Activated naive CD8-positive, alpha-beta T cell treated with anti-CD3 and anti-CD28 coated beads, Interleukin-2, amount 10 ng/mL, durations not matched to agents 7 days and 5 days (primary cell): ENCODE data around the gene DIP2B. TPM values are rescaled to one million over a fixed set of nuclear protein-coding genes. Genes with fewer than 3 reads are reported as not detected.
"Not testable (repeated sequence)": the region's sequence is repeated elsewhere in the genome, so short reads cannot be mapped to it uniquely, and the experiment has no call there.

Experiments
- ATAC-seq: fragments of 150-1000 bp; cut with Tn5 transposase; one replicate; pipeline ENCODE4 v1.10.0; 2021; ENCODE audit warnings: low read depth, moderate library complexity
- POLR2A ChIA-PET: fragments of 350-600 bp; sonication (Branson Sonifier 250); formaldehyde crosslinking; loops from one replicate; lab custom pipeline; 2021; ENCODE audit warnings: antibody characterized with exemption; lab: Charles Lee
- DNase-seq: peaks from one replicate; pipeline ENCODE4 v3.0.0; 2021
- H3K27ac Mint-ChIP-seq: one replicate; pipeline ENCODE4 v1.8.0; 2022; ENCODE audit warnings: mild to moderate bottlenecking, mixed read lengths
- H3K27me3 Mint-ChIP-seq: one replicate; pipeline ENCODE4 v1.8.0; 2022; ENCODE audit warnings: mild to moderate bottlenecking, moderate library complexity, mixed read lengths
- H3K36me3 Mint-ChIP-seq: one replicate; pipeline ENCODE4 v1.8.0; 2021; ENCODE audit warnings: mild to moderate bottlenecking, mixed read lengths
- H3K4me1 Mint-ChIP-seq: one replicate; pipeline ENCODE4 v1.8.0; 2021; ENCODE audit warnings: mixed read lengths
- H3K4me3 Mint-ChIP-seq: one replicate; pipeline ENCODE4 v1.8.0; 2022; ENCODE audit warnings: mild to moderate bottlenecking, moderate library complexity, mixed read lengths
- H3K9me3 Mint-ChIP-seq: one replicate; pipeline ENCODE4 v1.8.0; 2021; ENCODE audit warnings: mixed read lengths
- total RNA-seq, 2 experiments: library from RNA; stranded (reverse); gene quantifications; one replicate each; pipeline ENCODE4 v1.2.3, GENCODE V29; 2021

Gene DIP2B
- total RNA-seq, 2 experiments from 2014 or later, result 19.5 to 21.3 TPM

GRCh38 chr12:50747817-50748216 is 243.0 kb downstream of the DIP2B start:
- Mint-ChIP-seq H3K4me3 (no peak overlapping the region), H3K36me3 (peaks cover 16% of the 10 kb centered on the region), H3K9me3 (no peaks in the 10 kb centered on the region), H3K27ac (no peak overlapping the region), H3K4me1 (no peaks in the 10 kb centered on the region), H3K27me3 (no peaks in the 10 kb centered on the region)
- DNase-seq, result no peak
- no peak for ATAC-seq
- POLR2A ChIA-PET, result no interaction called here

DNA sequence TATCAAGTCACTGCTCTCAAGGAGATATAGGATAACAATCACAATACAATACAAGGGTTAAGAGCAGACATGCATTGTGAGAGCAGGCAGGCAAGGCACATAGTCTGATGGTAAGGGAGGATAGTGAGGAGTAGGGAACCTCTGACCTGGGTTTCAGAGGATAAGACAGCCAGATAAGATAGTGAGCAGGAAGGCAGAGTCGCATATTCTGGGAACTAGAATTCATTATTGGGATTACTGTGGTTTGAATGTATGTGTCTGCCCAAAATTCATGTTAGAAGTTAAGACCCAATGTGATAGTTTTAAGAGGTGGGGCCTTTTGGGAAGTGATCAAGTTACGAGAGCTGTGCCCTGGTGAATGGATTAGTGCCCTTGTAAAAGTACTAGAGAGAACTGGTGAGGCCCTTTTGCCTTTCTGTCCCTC is 244.7 kb downstream of the DIP2B start:
- no peak for DNase-seq
- H3K27me3 Mint-ChIP-seq, result no peaks in the 10 kb centered on the region
- ATAC-seq, result no peak
- peak overlapping the region; percentile 36 for H3K27ac Mint-ChIP-seq
- no peak overlapping the region for H3K4me3 Mint-ChIP-seq
- H3K9me3 Mint-ChIP-seq, result no peaks in the 10 kb centered on the region
- no peaks in the 10 kb centered on the region for H3K4me1 Mint-ChIP-seq
- peaks cover 11% of the 10 kb centered on the region for H3K36me3 Mint-ChIP-seq
- POLR2A ChIA-PET, result no interaction called here

DNA sequence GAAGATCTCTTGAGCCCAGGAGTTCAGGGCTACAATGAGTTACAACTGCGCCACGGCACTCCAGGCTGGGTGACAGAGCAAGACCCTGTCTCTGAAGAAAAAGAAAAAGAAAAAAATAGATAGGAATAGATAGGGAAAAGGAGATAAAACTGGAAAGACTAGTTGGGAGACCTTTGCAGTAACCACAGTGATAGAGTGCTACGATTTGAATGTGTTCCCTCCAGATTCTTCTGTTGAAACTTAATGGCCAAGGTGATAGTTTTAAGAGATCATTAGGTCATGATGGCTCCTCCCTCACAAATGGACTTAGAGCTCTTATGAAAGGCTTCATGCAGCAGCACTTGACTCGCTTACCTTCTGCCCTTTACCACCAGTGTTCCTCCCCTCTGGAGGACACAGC is 245.6 kb downstream of the DIP2B start:
- Mint-ChIP-seq H3K27ac (no peak overlapping the region), H3K36me3 (peaks cover 10% of the 10 kb centered on the region), H3K27me3 (no peaks in the 10 kb centered on the region), H3K4me3 (no peak overlapping the region), H3K9me3 (no peaks in the 10 kb centered on the region), H3K4me1 (no peaks in the 10 kb centered on the region)
- DNase-seq, result no peak
- POLR2A ChIA-PET, result no interaction called here
- ATAC-seq, result no peak

DNA sequence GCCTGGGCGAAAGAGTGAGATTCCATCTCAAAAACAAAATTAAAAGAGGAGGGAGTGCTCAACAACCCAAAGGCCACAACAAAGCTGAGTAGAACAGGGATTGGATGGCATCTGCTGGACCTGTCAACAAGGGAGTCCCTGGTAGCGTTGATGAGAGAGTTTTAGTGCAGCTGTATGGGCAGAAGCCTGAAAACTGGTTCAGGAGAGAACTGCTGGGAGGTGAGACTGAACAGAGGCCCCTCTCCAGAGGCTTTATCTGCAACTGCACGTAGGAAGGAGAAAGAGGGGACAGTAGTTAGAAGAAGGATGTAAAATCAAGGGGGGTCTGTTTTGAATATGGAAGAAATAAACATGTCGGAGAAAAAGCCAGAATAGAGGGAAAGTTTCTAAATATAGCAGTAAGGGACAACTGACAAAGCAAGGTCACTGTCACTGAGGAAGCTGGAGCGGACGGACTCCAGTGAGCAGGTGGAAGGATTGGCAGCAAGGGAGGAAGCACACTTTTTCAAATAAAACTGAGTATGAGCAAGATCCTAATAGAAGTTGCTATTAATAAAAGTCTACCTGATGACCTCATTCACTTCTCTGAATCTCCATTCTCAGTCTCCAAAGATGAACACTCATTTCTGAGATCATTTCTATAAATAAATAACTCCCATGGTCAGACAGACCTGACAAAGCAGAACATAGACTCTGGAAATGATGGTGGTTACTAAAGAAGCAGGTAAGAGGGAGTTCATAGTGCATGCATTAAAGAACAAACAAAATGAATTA is 247.3 kb downstream of the DIP2B start:
- H3K27me3 Mint-ChIP-seq, result no peaks in the 10 kb centered on the region
- no peaks in the 10 kb centered on the region for H3K9me3 Mint-ChIP-seq
- DNase-seq, result no peak
- peaks cover 8% of the 10 kb centered on the region for H3K36me3 Mint-ChIP-seq
- peaks cover 3% of the 10 kb centered on the region for H3K4me1 Mint-ChIP-seq
- ATAC-seq, result no peak
- POLR2A ChIA-PET, result no interaction called here
- H3K27ac Mint-ChIP-seq, result no peak overlapping the region
- no peak overlapping the region for H3K4me3 Mint-ChIP-seq

- ATAC-seq (no peak), DNase-seq (no peak)
- no peaks in the 10 kb centered on the region for H3K9me3 Mint-ChIP-seq
- peaks cover 3% of the 10 kb centered on the region for H3K4me1 Mint-ChIP-seq
- no peak overlapping the region for H3K4me3 Mint-ChIP-seq
- no peaks in the 10 kb centered on the region for H3K27me3 Mint-ChIP-seq
- no peak overlapping the region for H3K27ac Mint-ChIP-seq
- POLR2A ChIA-PET, result interaction anchor here (1.0 kb wide), 1 partner anchor 11 kb away, joined by 3 read pairs; no protein-coding TSS in a partner anchor
- peaks cover 7% of the 10 kb centered on the region for H3K36me3 Mint-ChIP-seq
These were observed 248.5 kb downstream of the DIP2B start for GRCh38 chr12:50753232-50753769.

- Mint-ChIP-seq H3K27me3 (no peaks in the 10 kb centered on the region), H3K4me1 (peaks cover 19% of the 10 kb centered on the region), H3K9me3 (no peaks in the 10 kb centered on the region), H3K36me3 (peaks cover 2% of the 10 kb centered on the region), H3K4me3 (peak within 1 kb of the TSS; percentile 91), H3K27ac (peak within 1 kb of the TSS; percentile 94)
- peak; percentile 94 for DNase-seq
- peak; percentile 82 for ATAC-seq
- POLR2A ChIA-PET, result interaction anchor here (0.6 to 2.6 kb wide), 19 partner anchors 10 to 1488 kb away, joined by 3 to 21 read pairs (median 5); partner anchors contain the start of genes CSRNP2, DAZAP2, DIP2B and SLC11A2
These were observed 259.0 kb downstream of the DIP2B start, which contains the start of gene ATF1 for GRCh38 chr12:50763639-50764285. TSS of gene ATF1 (plus strand) at chr12:50764101. CDS start at chr12:50780146, 16,045 bp downstream.

- POLR2A ChIA-PET, result interaction anchor here (0.6 to 2.6 kb wide), 19 partner anchors 10 to 625 kb away, joined by 3 to 21 read pairs (median 5); partner anchors contain the start of genes CSRNP2, DAZAP2, DIP2B and SLC11A2
These were observed 259.7 kb downstream of the DIP2B start for GRCh38 chr12:50764286-50765094.

GRCh38 chr12:50765095-50765911 is 260.5 kb downstream of the DIP2B start:
- Mint-ChIP-seq H3K27me3 (no peaks in the 10 kb centered on the region), H3K4me3 (peak overlapping the region; percentile 91), H3K27ac (peak overlapping the region; percentile 94), H3K9me3 (no peaks in the 10 kb centered on the region), H3K36me3 (peaks cover 7% of the 10 kb centered on the region), H3K4me1 (peaks cover 19% of the 10 kb centered on the region)
- POLR2A ChIA-PET, result interaction anchor here (0.5 to 2.6 kb wide), 16 partner anchors 9 to 1265 kb away, joined by 3 to 21 read pairs (median 5); partner anchors contain the start of genes DAZAP2, DIP2B, SLC11A2 and SMAGP
- DNase-seq (no peak), ATAC-seq (peak; percentile 7)

More at GRCh38 chr12:50764286-50765094, 259.7 kb downstream of the DIP2B start:
- ATAC-seq (peak; percentile 65), DNase-seq (peak; percentile 84)
- Mint-ChIP-seq H3K4me1 (peaks cover 19% of the 10 kb centered on the region), H3K27ac (peak overlapping the region; percentile 94), H3K4me3 (peak overlapping the region; percentile 91), H3K27me3 (no peaks in the 10 kb centered on the region), H3K36me3 (peaks cover 4% of the 10 kb centered on the region), H3K9me3 (no peaks in the 10 kb centered on the region)

GRCh38 chr12:50768391-50768790 is 263.6 kb downstream of the DIP2B start:
- Mint-ChIP-seq H3K4me1 (peaks cover 9% of the 10 kb centered on the region), H3K4me3 (no peak overlapping the region), H3K27me3 (no peaks in the 10 kb centered on the region), H3K36me3 (peaks cover 25% of the 10 kb centered on the region), H3K9me3 (peaks cover 4% of the 10 kb centered on the region), H3K27ac (no peak overlapping the region)
- ATAC-seq (no peak), DNase-seq (no peak)
- POLR2A ChIA-PET, result interaction anchor here (0.7 to 1.3 kb wide), 2 partner anchors 158 to 259 kb away, joined by 3 read pairs; no protein-coding TSS in a partner anchor

DNA sequence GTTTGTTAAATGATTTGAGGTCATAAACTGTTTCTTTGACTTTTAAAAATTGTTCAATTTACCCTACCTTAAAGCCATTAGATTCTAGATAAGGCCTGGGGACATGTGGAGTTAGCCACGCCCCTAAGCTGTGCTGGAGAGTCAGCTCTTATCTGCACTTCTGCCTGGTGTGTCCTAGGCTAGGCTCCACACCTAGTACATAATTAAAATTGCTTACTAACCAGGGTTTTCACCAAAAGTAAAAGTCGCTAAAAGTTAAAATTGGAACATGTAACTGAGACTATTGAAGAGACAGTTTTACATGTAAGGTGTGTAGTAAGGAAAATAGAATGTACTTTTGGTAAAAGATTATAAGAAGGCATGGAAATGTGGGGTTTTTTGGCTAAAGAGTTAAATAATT is 264.0 kb downstream of the DIP2B start:
- not testable (repeated sequence) for ATAC-seq, H3K9me3 Mint-ChIP-seq, H3K4me1 Mint-ChIP-seq, H3K27me3 Mint-ChIP-seq, DNase-seq, H3K4me3 Mint-ChIP-seq, H3K27ac Mint-ChIP-seq
- peaks cover 28% of the 10 kb centered on the region for H3K36me3 Mint-ChIP-seq
- POLR2A ChIA-PET, result interaction anchor here (1.3 kb wide), 1 partner anchor 259 kb away, joined by 3 read pairs; no protein-coding TSS in a partner anchor

DNA sequence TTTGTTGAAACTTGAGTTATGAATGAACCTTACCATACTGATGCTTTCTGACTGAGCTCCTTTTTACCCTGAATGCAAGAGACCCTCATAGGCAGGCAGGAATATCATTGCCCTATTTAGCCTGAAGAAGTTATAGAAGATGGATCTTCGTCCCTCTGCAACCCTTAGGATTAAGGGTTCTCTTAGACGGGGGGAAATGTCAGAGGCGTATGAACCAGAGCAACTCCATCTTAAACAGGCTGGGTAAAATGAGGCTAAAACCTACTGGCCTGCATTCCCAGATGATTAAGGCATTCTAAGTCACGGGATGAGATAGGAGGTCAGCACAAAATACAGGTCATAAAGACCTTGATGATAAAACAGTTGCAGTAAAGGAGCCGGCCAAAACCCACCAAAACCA is 266.6 kb downstream of the DIP2B start:
- no peak for ATAC-seq
- POLR2A ChIA-PET, result no interaction called here
- DNase-seq, result no peak
- H3K4me1 Mint-ChIP-seq, result no peaks in the 10 kb centered on the region
- H3K4me3 Mint-ChIP-seq, result no peak overlapping the region
- no peak overlapping the region for H3K27ac Mint-ChIP-seq
- no peaks in the 10 kb centered on the region for H3K27me3 Mint-ChIP-seq
- H3K36me3 Mint-ChIP-seq, result peaks cover 28% of the 10 kb centered on the region
- peaks cover 4% of the 10 kb centered on the region for H3K9me3 Mint-ChIP-seq

GRCh38 chr12:50772470-50772869 is 267.7 kb downstream of the DIP2B start:
- DNase-seq, result no peak

More at GRCh38 chr12:50772470-50772869, 267.7 kb downstream of the DIP2B start:
- no peak for ATAC-seq
- H3K36me3 Mint-ChIP-seq, result peaks cover 28% of the 10 kb centered on the region
- H3K9me3 Mint-ChIP-seq, result peaks cover 4% of the 10 kb centered on the region
- H3K27ac Mint-ChIP-seq, result no peak overlapping the region
- H3K4me1 Mint-ChIP-seq, result no peaks in the 10 kb centered on the region
- H3K27me3 Mint-ChIP-seq, result no peaks in the 10 kb centered on the region
- POLR2A ChIA-PET, result no interaction called here
- no peak overlapping the region for H3K4me3 Mint-ChIP-seq
